IPS-20b (cell line): ENCODE data around the gene UBN2.

Experiments used
- H3K27ac ChIP-seq: one replicate; pipeline ENCODE4 v1.5.1; 2013; ENCODE audit warnings: low read length
- H3K27me3 ChIP-seq: 2 replicates; pipeline ENCODE4 v1.6.1; 2013; ENCODE audit warnings: mild to moderate bottlenecking, low read length, inconsistent platforms; ENCODE audit not compliant: insufficient read depth
- H3K36me3 ChIP-seq: 2 replicates; pipeline ENCODE4 v1.6.1; 2013; ENCODE audit warnings: low read depth, mild to moderate bottlenecking, inconsistent platforms, low read length, moderate library complexity; ENCODE audit not compliant: insufficient read depth
- H3K4me1 ChIP-seq: 2 replicates; pipeline ENCODE4 v1.6.1; 2013; ENCODE audit warnings: mild to moderate bottlenecking, control low read depth, inconsistent platforms, low read length, moderate library complexity; ENCODE audit not compliant: insufficient read depth
- H3K4me3 ChIP-seq: 2 replicates; pipeline ENCODE4 v1.5.1; 2013; ENCODE audit warnings: mild to moderate bottlenecking, low read length, inconsistent platforms
- H3K9ac ChIP-seq: 2 replicates; pipeline ENCODE4 v1.6.1; 2013; ENCODE audit warnings: low read depth, mild to moderate bottlenecking, inconsistent platforms, low read length, moderate library complexity
- H3K9me3 ChIP-seq: 2 replicates; pipeline ENCODE4 v1.6.1; 2013; ENCODE audit warnings: mild to moderate bottlenecking, low read depth, low read length, inconsistent platforms; ENCODE audit not compliant: insufficient read depth

The UBN2 gene

DNA sequence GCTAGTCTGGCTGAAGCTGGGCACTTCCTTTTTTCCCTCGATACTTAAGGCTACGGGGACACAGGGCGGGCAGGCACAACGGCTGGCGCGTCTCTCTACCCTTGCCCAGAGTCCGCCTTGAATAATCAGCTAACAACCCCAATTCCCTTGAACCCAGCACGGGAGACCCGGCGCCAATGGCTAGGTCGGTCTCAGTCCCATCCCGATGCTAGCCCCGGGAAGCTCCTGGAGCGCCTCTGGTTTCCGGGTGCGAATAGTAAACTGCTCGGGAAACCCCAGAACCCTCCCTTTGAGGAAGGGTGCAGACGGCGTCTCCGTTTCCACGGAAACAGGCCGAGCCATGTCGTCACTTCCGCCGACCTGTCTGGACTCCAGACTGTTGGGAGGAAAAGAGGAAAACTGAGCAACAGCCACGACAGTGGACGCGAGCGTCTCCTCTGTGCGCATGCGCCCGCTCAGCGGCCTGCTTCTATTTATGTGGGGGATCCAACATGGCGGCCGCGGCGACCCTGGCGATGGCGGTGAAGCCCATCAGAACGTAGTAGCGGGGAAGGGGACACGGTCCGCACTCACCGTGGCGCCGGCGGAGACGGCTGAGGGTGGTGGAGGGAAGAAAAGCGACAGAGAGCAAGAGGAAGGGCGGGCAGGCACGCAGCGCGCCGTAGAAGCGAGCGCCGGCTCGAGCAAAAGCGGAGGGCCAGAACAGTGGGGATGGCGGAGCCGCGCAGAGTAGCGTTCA, at the start of gene UBN2:
TSS of gene UBN2 (plus strand) at position 464 of the 739 bp plus-strand sequence. CDS start at position 712, 248 bp downstream.
- H3K9me3 ChIP-seq: no peaks in the 10 kb centered on the region
- H3K4me1 ChIP-seq: peaks cover 4% of the 10 kb centered on the region; the same call in 1 of the 2 replicates
- no peaks in the 10 kb centered on the region for H3K36me3 ChIP-seq
- no peaks in the 10 kb centered on the region for H3K27me3 ChIP-seq
- peak within 1 kb of the TSS; percentile 83 for H3K4me3 ChIP-seq
- H3K27ac ChIP-seq: no peak within 1 kb of the TSS
- H3K9ac ChIP-seq: peak within 1 kb of the TSS; percentile 88; the same call in 1 of the 2 replicates

DNA sequence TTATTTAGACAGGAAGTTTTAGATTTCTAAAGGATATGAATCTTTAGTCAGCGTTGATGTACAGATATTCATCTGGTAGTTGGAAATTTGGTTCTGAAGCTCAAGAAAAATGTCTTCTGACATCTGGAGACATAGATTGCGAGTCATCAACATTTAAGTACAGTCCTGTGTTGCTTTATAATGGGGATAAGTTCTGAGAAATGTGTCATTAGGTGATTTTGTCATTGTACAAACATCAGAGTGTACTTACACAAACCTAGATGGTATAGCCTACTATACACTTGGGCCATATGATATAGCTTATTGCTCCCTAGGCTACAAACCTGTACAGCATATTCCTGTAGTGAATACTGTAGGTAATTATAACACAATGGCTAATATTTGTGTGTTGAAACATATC, 49.6 kb upstream of the UBN2 start:
- peaks cover 34% of the 10 kb centered on the region for H3K4me1 ChIP-seq
- no peak overlapping the region for H3K27ac ChIP-seq
- peak overlapping the region; percentile 35; the same call in 1 of the 2 replicates for H3K4me3 ChIP-seq
- peak overlapping the region; percentile 12; the same call in 1 of the 2 replicates for H3K9ac ChIP-seq
- no peaks in the 10 kb centered on the region for H3K27me3 ChIP-seq
- H3K9me3 ChIP-seq: no peaks in the 10 kb centered on the region
- H3K36me3 ChIP-seq: no peaks in the 10 kb centered on the region; the same call in 1 of the 2 replicates

DNA sequence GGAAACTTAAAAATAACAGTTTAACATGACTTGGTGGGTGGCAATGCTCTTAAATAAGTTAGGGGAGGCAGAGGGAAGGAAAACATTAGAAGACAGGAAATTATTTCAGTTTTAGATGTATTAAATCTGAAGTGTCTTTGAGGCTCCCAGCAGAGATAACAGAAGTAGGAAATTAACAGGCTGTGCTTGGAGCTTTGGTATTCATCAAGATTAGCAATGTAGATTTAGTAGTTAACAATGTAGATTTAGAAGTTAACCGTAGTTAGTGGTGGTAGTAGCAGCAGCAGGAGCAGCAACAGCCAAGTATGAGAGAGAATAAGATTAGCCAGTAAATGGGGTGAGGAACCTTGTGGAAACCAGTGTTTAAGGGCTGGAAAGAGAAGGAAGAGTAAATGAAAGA, 48.7 kb upstream of the UBN2 start:
- peak overlapping the region; percentile 35; the same call in 1 of the 2 replicates for H3K4me3 ChIP-seq
- no peaks in the 10 kb centered on the region for H3K9me3 ChIP-seq
- H3K4me1 ChIP-seq: peaks cover 34% of the 10 kb centered on the region
- H3K27ac ChIP-seq: no peak overlapping the region
- H3K36me3 ChIP-seq: no peaks in the 10 kb centered on the region; the same call in 1 of the 2 replicates
- H3K27me3 ChIP-seq: no peaks in the 10 kb centered on the region
- peak overlapping the region; percentile 12; the same call in 1 of the 2 replicates for H3K9ac ChIP-seq

DNA sequence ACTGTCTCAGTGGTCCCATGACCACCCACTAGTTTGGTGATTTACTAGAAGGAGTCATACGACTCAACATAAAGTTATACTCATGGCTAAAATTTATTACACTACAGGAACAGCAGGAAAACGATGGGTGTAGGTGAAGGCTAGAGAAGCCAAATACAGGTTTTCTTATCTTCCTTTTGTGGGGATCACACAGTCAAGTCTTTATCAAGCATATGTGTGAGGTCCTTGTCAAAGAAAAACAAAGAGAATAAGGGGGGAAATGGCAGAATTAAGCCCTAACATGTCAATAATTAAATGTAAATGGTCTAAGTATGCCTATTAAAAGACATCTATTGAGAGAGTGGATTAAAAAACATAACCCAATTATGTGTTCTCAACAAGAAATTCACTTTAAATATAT, 47.8 kb upstream of the UBN2 start:
- H3K9me3 ChIP-seq: no peaks in the 10 kb centered on the region
- H3K27me3 ChIP-seq: no peaks in the 10 kb centered on the region
- no peaks in the 10 kb centered on the region; the same call in 1 of the 2 replicates for H3K36me3 ChIP-seq
- H3K4me1 ChIP-seq: peaks cover 34% of the 10 kb centered on the region
- H3K4me3 ChIP-seq: peak overlapping the region; percentile 35
- peak overlapping the region; percentile 85 for H3K27ac ChIP-seq
- H3K9ac ChIP-seq: peak overlapping the region; percentile 50; the same call in 1 of the 2 replicates

DNA sequence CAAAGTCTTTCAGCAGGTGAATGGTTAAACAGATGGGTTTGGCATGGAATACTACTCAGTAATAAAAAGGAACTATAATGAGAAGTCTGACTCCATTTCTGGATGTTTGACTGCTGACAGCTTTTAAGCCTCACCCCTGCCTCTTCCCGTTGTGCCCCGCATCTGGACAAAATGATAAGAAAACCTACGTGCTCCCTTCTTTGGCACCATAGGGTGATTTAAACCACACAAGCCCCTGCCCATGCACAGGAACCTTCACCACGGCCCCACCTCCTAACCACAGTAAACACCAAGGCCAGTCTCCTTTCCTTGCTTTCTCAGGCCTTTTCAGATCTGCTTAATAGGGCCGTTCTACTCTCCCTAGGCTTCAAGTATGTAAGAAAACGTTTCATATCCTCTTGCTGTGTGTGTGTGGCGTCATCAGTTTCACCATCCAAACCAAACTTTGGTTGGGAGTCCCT, 47.1 kb upstream of the UBN2 start:
- no peaks in the 10 kb centered on the region for H3K9me3 ChIP-seq
- H3K36me3 ChIP-seq: no peaks in the 10 kb centered on the region; the same call in 1 of the 2 replicates
- H3K27me3 ChIP-seq: no peaks in the 10 kb centered on the region
- no peak overlapping the region for H3K4me3 ChIP-seq
- H3K27ac ChIP-seq: peak overlapping the region; percentile 85
- 0 out of 2 replicates have a peak overlapping the region, but pooled peaks have one; percentile 27 for H3K9ac ChIP-seq
- peaks cover 34% of the 10 kb centered on the region for H3K4me1 ChIP-seq

DNA sequence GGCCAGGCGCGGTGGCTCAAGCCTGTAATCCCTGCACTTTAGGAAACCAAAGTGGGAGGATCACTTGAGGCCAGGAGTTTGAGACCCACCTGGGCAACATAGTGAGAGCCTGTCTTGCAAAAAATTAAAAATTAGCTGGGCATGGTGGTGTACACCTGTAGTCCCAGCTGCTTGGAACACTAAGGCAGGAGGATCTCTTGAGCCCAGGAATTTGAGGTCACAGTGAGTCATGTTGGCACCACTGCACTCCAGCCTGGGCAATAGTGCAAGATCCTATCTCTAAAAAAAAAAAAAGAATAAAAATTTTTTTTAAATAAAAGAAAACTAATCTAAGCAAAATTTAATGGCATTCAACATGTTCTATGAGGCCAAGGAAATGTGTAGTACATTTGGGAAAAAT, 44.9 kb upstream of the UBN2 start:
- Histone ChIP-seq H3K36me3 (no peaks in the 10 kb centered on the region; the same call in 1 of the 2 replicates), H3K4me1 (peaks cover 30% of the 10 kb centered on the region), H3K27ac (no peak overlapping the region), H3K27me3 (no peaks in the 10 kb centered on the region), H3K9me3 (no peaks in the 10 kb centered on the region), H3K9ac (no peak overlapping the region), H3K4me3 (no peak overlapping the region)

DNA sequence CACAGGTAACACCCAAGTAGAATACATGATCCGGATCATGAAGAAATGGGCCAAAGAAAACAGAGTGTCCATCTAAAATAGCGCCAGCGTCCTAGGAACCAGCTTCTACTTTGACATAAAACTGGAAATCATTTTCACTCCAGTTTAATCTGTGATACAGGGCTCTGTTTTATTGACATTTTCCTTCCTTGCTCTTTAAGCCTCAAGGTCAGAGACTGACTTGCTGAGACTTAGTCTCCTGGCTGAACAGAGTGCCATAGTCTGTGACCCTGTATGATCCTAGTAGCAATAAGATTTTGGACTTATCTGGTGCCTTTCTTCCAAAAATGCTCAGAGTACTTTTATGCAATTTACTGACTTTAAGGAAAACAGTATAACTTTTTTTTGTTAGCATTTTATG, 41.7 kb upstream of the UBN2 start:
- H3K9ac ChIP-seq: no peak overlapping the region
- no peak overlapping the region for H3K4me3 ChIP-seq
- H3K36me3 ChIP-seq: no peaks in the 10 kb centered on the region
- H3K4me1 ChIP-seq: peaks cover under 1% of the 10 kb centered on the region; the same call in 1 of the 2 replicates
- no peak overlapping the region for H3K27ac ChIP-seq
- H3K27me3 ChIP-seq: no peaks in the 10 kb centered on the region
- H3K9me3 ChIP-seq: no peaks in the 10 kb centered on the region

DNA sequence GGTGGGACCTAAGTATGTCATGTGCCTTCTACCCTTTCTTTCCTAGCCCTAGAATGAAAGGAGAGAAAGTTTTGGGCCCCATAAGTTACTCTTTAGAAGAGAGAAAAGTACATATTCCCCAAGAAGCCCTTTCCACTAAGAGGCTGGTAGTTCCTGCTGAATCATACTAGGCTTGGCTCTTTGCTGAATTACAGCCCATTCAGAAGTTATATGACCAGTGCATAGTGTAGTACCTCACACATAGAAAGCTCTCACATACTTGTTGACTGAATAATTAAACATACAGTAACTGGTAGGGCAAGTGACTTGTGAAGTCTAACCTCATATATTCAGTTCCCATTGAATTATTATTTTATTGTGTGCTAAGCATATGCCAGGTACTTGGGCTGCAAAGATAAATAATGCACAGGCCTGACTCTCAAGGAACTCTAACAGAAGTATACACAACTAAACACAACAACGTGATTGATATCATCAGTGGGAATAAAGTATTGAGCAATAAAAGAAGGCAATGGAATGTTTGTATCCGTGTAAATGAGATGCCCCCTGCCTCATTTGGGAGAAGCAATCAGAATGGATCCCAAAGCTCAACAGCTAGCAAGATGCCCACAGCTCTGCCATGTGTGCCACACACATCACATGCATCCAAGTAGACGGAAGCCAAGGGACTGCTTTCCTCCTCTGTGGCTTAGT, 38.9 kb upstream of the UBN2 start:
- H3K36me3 ChIP-seq: no peaks in the 10 kb centered on the region
- no peaks in the 10 kb centered on the region for H3K27me3 ChIP-seq
- H3K9me3 ChIP-seq: no peaks in the 10 kb centered on the region; the same call in 1 of the 2 replicates
- H3K4me3 ChIP-seq: no peak overlapping the region
- no peak overlapping the region for H3K27ac ChIP-seq
- H3K4me1 ChIP-seq: no peaks in the 10 kb centered on the region
- no peak overlapping the region for H3K9ac ChIP-seq

DNA sequence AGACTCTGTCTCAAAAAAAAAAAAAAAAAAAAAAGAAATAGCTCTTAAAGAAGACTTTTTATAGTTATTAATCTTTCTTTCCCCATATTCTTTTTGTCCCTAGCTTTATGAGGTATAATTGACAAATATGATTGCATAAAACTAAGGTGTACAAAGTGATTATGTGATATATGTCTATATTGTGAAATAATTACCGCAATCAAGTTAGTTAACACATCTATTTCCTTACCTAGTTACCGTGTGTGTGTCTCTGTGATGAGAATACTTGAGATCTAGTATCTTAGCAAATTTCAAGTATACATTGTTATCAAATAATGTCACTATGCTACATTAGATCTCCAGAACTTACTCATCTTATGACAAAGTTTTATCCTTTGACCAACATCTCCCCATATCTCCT, 30.7 kb upstream of the UBN2 start:
- Histone ChIP-seq H3K9me3 (peaks cover 4% of the 10 kb centered on the region), H3K4me1 (no peaks in the 10 kb centered on the region; the same call in 1 of the 2 replicates), H3K4me3 (no peak overlapping the region), H3K27ac (no peak overlapping the region), H3K27me3 (no peaks in the 10 kb centered on the region), H3K36me3 (no peaks in the 10 kb centered on the region), H3K9ac (no peak overlapping the region)

DNA sequence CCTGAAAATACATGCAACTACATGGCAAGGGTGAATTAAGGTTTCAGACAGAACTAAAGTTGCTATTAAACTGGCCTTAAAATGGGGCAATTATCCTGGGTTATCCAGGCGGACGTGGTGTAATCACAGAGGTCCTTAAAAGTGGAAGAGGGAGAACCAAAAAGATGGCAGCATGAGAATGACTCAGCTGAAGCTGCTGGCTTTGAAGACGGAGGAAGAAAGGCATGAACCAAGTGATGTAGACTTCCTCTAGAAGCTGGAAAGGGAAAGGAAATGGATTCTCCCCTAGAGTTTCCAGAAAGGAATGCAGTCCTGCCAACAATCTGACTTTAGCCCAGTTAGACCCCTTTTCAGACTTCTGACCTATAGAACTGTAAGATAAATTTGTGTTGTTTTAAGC, 27.0 kb upstream of the UBN2 start:
- H3K27ac ChIP-seq: no peak overlapping the region
- H3K9ac ChIP-seq: no peak overlapping the region
- H3K36me3 ChIP-seq: no peaks in the 10 kb centered on the region
- no peaks in the 10 kb centered on the region for H3K27me3 ChIP-seq
- no peaks in the 10 kb centered on the region; the same call in 1 of the 2 replicates for H3K4me1 ChIP-seq
- H3K4me3 ChIP-seq: no peak overlapping the region
- peaks cover 7% of the 10 kb centered on the region; the same call in 1 of the 2 replicates for H3K9me3 ChIP-seq

DNA sequence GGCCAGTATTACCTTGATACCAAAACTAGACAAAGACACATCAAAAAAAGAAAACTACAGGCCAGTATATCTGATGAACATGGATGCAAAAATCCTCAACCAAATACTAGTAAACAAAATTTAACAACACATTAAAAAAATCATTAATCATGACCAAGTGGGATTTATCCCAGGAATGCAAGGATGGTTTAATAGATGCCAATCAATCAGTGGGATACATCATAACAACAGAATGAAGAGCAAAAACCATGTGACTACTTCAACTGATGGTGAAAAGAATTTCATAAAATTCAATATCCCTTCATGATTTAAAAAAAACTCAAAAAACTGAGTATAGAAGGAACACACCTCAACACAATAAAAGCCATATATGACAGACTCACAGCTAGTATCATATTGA, 25.2 kb upstream of the UBN2 start:
- H3K4me3 ChIP-seq: no peak overlapping the region
- H3K9me3 ChIP-seq: peaks cover 7% of the 10 kb centered on the region; the same call in 1 of the 2 replicates
- no peak overlapping the region for H3K27ac ChIP-seq
- H3K4me1 ChIP-seq: no peaks in the 10 kb centered on the region; the same call in 1 of the 2 replicates
- no peaks in the 10 kb centered on the region for H3K36me3 ChIP-seq
- no peak overlapping the region for H3K9ac ChIP-seq
- no peaks in the 10 kb centered on the region for H3K27me3 ChIP-seq
